HG03460 (cell line): Measurements from ENCODE around the gene STX1A.

Experiments
- ATAC-seq: cut with Tn5 transposase; IDR thresholded peaks from one replicate; pipeline ENCODE4 v1.9.1; 2021; ENCODE audit not compliant: unreplicated experiment

Gene STX1A

GRCh38 chr7:73718905-73719805 is at the start of gene STX1A:
STX1A (minus strand) TSS chr7:73719669; CDS start chr7:73719631, 38 bp downstream.
- ATAC-seq = peak; percentile 60

DNA sequence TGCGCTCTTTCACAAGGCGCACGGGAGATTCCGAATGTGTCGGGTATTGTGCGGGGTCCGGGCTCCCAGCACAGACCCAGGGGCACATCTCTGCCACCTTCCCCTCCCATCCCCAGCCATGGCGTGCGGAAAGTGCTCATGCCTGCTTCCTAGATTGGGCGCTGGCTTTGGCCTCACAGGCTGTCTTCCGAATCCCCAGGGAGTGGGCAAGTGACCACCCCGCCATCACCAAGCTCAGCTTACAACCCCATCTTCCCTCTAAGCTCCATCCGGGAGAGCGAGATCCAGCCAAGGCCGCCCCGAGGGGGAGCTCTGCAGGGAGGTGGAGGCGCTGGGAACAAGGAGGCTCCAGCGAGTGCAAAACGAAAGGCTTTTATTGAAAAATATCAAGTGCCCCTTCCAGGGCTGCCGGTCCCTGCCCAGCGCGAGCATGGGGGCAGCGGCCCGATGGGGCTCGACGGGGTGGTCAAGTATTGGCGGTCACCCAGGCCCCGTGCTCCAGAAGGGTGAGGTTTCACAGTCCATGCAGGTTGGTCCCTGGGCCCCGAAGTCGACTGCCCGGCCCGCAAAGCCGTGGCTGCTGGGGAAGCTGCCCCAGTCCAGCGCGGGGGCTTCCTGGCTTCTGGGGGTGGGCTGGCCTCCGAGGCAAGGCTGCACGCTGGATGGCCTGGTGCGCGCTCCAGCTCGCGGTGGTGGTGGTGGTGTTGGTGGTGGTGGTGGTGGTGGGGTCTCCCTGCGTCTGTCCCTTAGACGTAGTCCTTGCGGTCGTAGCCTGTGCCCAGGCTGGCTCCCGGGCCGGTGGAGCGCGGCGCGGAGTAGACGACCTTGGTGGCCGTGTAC is 49.4 kb upstream of the STX1A start:
- ATAC-seq = no peak

DNA sequence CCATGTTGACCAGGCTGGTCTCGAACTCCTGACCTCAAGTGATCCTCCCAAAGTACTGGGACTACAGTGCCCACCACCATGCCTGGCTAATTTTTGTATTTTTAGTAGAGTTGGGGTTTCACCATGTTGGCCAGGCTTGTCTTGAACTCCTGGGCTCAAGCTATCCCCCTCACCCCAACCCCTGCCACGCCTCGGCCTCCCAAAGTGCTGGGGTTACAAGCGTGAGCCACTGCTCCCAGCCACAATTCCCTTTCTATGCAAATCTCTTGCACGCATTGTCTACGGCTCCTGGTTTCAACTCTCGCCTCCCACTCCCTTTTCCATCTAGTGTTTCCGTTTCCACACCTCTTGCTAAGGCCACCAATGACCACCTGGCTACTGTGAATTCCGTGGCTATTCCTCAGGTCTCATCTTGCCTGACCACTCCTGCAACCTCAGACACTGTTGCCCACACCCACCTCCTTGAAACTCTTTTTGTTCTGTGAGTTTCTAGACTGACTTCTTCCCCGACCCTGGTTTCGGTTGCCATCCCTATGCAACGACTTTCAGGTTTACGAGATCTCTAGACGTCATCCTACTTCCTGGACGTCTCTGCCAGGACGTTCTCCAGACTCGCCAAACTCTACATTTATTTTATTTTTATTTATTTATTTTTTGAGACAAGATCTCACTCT is 47.2 kb upstream of the STX1A start:
- no peak for ATAC-seq

- no peak for ATAC-seq
Measured at GRCh38 chr7:73762659-73762999, 43.2 kb upstream of the STX1A start.

DNA sequence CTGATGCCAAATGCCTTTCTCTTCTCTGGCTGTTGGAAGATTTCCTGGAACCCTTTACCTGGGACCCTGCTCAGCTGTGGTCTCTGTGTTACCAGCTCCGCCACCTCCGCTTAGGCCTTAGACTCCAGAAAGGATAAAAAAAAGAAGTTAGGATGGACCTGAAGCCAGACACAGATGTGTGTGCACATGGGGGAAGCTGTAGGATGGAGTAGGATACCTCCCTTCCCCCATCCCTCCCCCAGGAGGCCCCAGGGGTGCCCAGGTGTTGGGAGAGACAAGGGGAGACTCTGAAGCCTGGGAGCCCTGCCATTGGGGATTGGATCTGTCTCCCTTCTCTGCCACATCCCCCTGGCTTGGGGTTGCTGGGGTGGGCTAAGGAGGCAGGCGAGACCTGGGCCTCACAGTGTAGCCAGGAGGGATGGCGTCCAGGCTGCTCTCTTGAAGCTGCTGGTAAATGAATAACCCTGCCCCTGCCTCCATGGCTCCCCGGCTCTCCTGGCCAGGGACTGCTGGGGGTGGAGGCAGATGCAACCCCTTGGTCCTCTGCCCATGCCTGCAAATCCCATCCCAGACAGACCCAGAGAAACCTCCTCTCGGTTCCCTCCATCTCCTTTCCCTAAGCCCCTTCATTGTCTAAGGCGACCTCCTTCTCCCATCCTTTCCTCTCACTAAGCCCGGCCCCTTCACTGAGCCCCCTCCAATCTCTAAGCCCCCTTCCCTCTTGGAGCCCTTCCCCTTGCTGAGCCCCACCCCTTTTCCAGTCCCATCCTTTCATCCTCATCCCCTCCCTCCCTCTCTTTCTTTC is 42.6 kb upstream of the STX1A start:
- no peak for ATAC-seq

DNA sequence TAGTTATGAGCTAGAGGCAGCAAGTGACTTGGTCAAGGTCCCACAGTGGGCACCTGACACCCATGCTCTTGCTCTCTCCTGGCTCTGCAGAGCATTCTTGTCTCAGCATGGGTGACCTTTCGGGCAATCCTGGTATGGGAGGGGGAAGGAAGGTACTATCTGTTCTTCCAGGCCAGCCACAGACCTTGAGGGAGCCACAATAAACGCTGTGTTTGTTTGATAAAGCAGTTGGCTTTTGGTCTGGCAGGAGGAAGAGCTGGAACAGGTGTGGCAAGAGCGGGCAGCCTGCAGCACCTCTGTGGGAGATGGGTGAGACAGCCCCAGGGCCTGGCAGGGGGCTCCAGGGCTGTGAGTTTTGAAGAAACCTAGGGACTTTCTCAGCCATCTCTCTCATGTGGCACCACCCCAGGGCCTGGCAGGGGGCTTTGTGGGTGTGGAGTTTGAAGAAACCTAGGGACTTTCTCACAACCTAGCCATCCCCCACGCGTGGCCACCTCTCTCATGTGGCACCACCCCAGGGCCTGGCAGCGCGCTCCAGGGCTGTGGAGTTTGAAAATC is 39.2 kb upstream of the STX1A start:
- no peak for ATAC-seq

DNA sequence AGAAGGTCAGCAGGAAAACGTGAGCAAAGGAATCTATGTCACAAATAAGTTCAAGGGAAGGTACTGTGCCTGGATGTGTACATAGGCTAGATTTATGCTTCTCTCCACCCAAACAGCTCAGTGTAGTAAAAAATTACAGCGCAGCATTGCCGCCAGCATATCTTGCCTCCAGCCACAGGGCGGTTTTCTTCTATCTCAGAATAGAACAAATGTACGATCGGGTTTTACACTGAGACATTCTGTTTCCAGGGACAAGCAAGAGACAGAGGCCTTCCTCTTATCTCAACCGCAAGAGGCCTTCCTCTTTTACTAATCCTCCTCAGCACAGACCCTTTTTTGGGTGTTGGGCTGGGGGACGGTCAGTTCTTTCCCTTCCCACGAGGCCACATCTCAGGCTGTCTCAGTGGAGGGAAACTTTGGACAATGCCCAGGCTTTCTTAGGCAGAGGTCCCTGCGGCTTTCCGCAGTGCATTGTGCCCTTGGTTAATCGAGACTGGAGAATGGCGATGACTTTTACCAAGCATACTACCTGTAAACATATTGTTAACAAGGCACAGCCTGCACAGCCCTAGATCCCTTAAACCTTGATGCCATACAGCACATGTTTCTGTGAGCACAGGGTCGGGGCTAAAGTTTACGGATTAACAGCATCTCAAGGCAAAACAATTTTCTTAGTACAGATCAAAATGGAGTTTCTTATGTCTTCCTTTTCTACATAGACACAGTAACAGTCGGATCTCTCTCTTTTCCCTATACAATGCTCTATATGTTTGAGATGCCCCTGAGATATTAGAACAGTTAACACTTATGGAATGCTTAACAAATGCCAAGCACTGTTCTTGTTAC is 30.7 kb upstream of the STX1A start:
- ATAC-seq = no peak

DNA sequence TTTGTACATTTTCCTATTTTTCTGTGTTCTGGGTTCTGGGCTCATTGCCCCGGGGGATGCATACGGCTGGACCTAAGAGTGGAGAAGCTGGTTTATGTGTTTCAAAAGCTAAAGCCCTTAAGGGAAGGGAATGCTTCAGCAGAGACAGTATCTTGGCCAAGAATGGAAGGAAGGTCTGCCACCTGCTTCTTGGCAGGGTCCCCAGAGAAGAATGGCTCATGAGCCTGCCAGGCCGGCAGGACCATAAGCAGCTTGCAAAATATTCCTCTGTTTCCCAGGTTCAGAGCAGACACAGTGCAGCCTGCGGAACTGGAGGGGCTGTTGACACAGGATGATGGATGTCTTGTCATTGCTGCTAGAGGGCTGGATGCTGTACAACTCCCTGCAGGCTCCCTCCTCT is 26.9 kb upstream of the STX1A start:
- no peak for ATAC-seq

DNA sequence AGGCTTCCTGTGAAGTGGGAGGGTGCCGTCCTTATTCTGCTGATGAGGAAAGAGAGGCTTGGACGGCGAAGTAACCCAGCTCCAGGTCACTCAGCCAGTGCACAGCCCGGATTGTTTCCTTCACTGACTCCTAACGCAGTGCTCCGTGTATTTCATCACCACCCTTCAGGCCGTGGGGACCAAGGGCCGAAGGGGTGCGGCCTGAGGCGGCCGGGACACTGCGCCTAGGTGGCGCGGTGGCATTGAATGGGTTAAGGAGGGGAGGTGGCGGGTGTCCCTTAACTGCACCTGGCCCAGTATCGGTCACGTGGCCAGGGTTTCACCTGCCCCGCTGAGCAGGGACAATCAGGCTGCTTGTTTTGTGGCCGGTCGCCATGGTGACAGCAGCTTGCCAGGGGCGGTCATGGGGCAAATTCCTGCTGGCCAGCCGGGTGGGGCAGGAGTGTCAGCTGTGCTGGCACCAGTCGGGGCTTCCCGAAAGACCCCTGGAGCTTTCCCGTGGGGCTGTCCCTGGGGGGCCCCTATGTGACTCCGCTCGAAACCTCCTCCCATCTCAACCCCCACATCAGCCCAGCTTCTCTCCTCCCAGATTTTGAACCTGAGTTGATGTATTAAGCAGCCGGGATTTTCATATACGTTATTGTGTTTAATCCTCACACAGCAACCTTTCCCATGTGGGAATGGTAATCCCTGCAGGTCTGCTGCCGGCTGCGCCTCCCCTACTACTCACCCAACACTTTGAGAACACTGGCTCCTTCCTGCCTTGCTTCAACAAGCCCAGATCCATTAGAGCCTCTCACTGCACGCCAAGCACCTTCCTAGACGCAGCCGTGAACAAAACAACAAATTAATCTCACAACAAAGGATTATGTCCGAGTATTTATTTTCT is 23.5 kb upstream of the STX1A start:
- ATAC-seq = no peak

DNA sequence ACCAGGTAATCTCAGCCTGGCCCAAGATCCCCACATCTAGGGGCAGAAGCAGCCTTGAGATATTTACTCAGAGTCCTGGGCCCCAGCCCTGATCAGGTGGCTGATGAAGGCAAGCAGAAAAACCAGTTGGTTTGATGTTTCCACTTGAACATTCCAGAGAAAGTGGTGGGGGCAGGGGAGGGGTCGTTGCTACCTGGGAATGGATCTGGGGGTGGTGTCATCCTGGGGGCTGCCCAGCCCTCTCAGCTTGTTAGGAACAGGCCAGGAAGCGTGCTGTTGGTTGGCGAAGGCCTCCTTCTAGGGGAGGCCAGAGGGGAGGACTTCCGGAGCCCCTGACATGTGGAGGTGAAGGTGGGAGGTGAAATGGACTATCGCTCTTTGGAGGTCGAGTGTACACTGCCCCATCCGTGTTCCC is 22.9 kb upstream of the STX1A start:
- ATAC-seq = no peak

GRCh38 chr7:73741600-73741999 is 22.1 kb upstream of the STX1A start:
- ATAC-seq = no peak

DNA sequence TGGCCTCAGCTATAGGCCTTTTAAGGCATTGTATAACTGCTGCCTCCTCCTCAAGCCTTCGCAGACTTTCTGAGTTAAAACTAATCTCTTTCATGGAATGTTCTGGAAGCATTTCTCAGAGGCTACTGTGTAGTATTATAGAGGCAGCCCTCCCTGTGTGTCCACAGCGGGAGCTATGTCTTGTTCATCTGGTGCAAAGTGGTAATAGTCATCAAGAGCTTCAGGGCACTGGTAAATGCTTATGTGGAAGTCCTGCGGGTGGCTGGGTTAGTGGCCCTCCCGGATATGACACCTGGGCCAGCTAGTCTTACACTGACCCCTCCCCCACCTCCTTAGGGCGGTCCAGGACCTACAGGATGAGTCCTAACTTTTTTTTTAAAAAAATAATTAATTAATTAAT is 21.3 kb upstream of the STX1A start:
- ATAC-seq = no peak

DNA sequence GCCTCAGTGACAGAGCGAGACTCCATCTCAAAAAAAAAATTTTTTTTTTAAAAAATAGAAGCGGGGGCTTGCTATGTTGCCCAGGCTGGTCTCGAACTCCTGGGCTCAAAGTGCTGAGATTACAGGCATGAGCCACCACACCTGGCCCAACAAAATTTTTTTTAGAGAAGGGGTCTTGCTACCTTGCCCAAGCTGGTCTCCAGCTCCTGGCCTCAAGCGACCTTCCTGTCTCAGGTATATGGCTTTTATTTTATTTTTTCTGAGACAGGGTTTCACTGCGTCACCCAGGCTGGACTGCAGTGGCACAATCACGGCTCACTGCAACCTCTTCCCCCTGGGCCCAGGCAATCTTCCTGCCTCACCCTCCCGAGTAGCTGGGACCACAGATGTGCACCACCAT is 20.7 kb upstream of the STX1A start:
- no peak for ATAC-seq

GRCh38 chr7:73739387-73739767 is 19.9 kb upstream of the STX1A start:
- no peak for ATAC-seq

DNA sequence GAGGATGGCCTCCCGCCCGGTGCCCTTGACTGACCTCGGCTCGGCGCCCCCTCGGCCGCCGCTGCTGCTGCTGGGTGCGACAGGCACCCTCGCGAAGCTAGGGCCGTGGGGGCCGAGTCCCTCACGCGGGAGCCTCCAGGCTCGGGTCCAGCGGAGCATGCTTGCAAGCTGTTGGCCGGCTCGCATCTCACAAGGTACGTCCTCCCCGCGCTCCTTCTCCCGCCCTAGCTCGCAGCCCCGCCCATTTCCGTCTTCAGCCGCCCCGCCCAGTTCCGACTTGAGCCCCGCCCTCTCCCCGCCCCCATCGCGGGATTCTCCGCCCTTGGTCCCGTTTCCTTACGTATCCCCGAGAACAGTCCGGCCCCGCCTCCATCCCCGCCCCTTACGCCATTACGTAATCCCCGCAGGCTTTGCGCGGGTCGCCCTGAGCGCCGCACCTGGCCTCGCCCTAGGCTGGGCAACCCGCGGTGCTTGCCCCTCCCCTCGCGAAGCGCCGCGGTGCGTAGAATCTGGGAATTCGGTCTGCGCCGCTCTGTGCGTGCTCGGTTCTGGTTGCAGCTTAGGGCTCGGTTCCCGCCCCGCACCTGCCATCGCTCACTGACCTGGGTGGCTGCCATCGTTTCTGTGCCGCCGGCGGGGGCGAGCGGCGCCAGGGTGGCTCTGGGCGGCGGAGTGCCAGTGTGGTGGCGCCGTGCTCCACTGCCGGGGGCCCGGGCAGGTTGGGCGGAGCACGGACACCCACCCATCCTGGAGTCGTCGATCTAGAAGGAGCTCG is 19.3 kb upstream of the STX1A start, which contains the start of gene ABHD11:
TSS of gene ABHD11 (minus strand) at position 191 of the 775 bp plus-strand sequence. CDS start at position 159, 32 bp downstream.
- peak; percentile 87 for ATAC-seq

DNA sequence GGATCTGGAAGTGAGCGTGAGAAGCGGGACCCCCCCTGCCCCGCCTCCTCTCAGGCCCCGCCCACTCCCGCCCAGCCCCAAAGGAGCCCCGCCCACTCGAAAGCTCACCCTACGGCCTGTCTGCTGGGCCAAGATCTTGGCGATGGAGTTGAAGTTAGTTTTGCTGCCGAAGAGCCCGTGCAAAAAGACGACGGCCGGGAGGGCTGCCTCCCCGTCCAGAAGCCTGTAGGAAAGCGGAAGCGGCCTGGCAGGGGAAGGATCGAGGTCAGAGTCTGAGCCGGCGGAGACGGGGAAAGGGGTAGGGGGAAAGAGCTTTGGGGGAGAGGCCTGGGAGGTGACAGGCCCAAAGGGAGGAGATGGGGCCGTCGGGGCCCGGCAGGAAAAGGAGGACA is 18.7 kb upstream of the STX1A start:
- ATAC-seq = peak; percentile 24

DNA sequence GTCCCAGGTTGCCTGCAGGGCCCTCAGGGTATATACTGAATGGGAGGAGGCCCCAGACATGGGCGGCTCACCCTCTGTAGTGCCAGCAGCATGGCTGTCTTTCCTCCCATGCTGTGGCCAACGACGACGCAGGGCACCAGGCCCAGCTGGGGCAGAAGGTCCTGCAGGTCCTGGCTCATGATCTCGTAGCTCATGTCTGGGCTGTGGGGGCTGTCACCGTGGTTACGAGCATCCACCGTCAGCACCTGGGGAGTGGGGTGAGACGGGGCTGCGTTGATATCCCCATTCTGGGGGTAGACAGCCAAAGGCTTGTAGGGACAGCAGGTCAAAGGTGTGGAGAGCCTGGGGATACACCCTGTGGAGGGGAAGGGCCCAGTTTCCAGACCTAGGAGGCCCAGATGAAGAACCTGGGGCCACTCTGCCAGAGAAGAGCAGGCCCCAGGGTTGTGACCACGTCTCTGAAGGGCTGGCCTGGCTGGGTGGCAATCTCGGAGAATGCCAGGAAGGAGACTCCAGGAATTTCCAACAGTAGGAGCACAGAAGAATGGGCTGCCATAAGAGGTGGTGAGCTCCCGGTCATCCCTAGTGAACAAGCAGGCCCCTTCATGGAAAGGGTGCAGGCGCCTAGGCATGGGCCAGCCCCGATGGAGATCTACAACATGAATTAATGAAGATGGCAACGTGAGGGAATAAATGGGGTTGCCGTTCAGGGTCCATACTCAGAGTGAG is 18.2 kb upstream of the STX1A start:
- ATAC-seq = no peak
